Transverse colon (tissue), 4 donors: ENCODE results near the gene NDUFS6. TPM values are rescaled to one million over a fixed set of nuclear protein-coding genes. Genes with fewer than 3 reads are reported as not detected.

Source experiments
- DNase-seq: peaks from one replicate; pipeline ENCODE4 v3.0.0-alpha.2; 2019
- H3K27ac ChIP-seq, 4 donors: fragments of 200-600 bp; sonication (generic); 2 replicates each; pipeline ENCODE4 v1.5.1; 2016 to 2018; ENCODE audit warnings: inconsistent platforms in 4 of 4
- H3K27me3 ChIP-seq: fragments of 200-600 bp; sonication (generic); 2 replicates; pipeline ENCODE4 v1.5.1; 2017; ENCODE audit warnings: inconsistent platforms
- H3K36me3 ChIP-seq, 4 donors: fragments of 200-600 bp; sonication (generic); 2 replicates each; pipeline ENCODE4 v1.5.1; 2017 to 2019; ENCODE audit warnings: inconsistent platforms in 4 of 4
- H3K4me1 ChIP-seq, 4 donors: fragments of 200-600 bp; sonication (generic); 2 replicates each; pipeline ENCODE4 v1.5.1; 2017 to 2020; ENCODE audit warnings: inconsistent platforms in 4 of 4
- H3K4me3 ChIP-seq, 4 donors: fragments of 200-600 bp; sonication (generic); 1 replicate in 1 of 4; 2 replicates in 3 of 4; pipeline versions ENCODE4 v1.5.1 to v1.6.1; 2017 to 2019; ENCODE audit warnings: inconsistent platforms in 4 of 4
- H3K9me3 ChIP-seq, 2 donors: fragments of 200-600 bp; sonication (generic); 2 replicates each; pipeline ENCODE4 v1.5.1; 2017 to 2019; ENCODE audit warnings: inconsistent platforms in 2 of 2
- EP300 ChIP-seq: sonication (generic); formaldehyde crosslinking; IDR thresholded peaks from one replicate; pipeline ENCODE4 v1.6.1; 2017; ENCODE audit warnings: antibody characterized with exemption, low read depth
- POLR2A ChIP-seq: fragments of 450-650 bp; IDR thresholded peaks from one replicate; pipeline ENCODE4 v1.6.1; 2016; ENCODE audit warnings: antibody characterized with exemption, mild to moderate bottlenecking, moderate library complexity
- POLR2AphosphoS5 ChIP-seq, 3 donors: sonication (generic); formaldehyde crosslinking; IDR thresholded peaks; one replicate each; pipeline ENCODE4 v1.6.1; 2016; ENCODE audit warnings: antibody characterized with exemption in 3 of 3
- WGBS, 2 donors: methylation state at CpG; one replicate each; pipeline ENCODE4 v1.1.5; 2018; ENCODE audit warnings: low coverage in 1 of 2; 5-methylcytosine and 5-hydroxymethylcytosine counted together
- in situ Hi-C, 4 donors: fragments of 200-750 bp; cut with MboI; loops; one replicate each; pipeline versions ENCODE4 v1.15.0 to v1.15.1; 2017; ENCODE audit warnings: low sequenced_read_pairs in 3 of 4, low pct_ligation_motif_present in 1 of 4, low pct_unique_long_range_greater_than_20kb in 1 of 4
- intact Hi-C: fragments of 100-400 bp; cut with DNase I; formaldehyde crosslinking; loops from one replicate; pipeline ENCODE4 v1.15.1; 2023; ENCODE audit warnings: low total_unique reads
- total RNA-seq, 4 donors: library from RNA; depleted of rRNA; stranded (reverse); fragments of >200 nt; gene quantifications; one replicate each; pipeline ENCODE4 v1.1.0, GENCODE V29; 2016
- TF ChIP-seq, protein P1 (sequence below), 5 experiments: fragments of 200-600 bp in 3 of 5; fragments of 450-650 bp in 2 of 5; sonication (generic) in 3 of 5; IDR thresholded peaks; 1 replicate in 2 of 5; 2 replicates in 3 of 5; pipeline ENCODE4 v1.5.1; 2016 to 2017; ENCODE audit warnings: antibody characterized with exemption in 5 of 5, inconsistent platforms in 3 of 5, mild to moderate bottlenecking in 2 of 5, moderate library complexity in 1 of 5

Gene NDUFS6
- total RNA-seq, 4 donors from 2014 or later, result 36.4 to 133 (median 66.4) TPM

DNA sequence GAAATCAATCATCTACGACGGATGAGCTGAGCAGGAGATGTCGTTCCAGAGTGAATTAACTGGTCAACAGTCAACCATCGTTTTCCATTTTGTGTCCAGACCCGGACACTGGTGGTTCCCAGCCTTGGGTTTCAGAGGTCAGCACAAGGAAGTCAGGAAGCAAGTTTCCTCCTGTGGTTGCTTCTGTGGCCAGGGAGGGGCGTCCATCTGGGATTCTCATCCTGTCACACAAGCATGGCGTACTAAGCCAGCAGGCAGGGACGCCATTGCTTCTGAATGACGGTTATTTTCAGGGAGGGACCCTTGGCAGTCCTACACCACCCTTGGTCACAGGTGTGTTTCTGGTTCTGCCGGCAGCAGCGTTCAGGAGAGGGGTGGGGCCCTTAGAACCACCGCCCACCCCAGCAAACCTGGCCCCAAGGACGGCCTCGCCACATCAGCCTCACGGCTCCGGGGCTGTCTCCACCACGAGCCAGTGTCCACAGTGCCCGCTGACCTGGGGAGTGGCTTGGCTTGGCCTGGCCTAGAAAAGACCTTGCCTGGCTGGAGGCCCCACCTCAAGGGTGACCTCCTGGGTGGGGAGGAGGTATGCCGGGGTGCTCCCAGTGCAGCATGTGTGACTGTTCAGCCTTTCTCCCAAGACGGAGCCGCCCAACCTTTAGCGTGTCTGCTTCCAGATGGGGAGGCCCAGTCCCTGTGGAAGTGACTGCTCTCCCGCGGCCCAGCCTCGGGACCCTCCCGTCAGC, 25.2 kb downstream of the NDUFS6 start:
- intact Hi-C loops (no loop called here), in situ Hi-C loops (no loop called here)
- TF ChIP-seq POLR2A, result no peak
- TF ChIP-seq EP300, result no peak
- TF ChIP-seq POLR2AphosphoS5 (IDR thresholded peaks at IDR 0.05), result no peak
- TF ChIP-seq, protein P1, sequence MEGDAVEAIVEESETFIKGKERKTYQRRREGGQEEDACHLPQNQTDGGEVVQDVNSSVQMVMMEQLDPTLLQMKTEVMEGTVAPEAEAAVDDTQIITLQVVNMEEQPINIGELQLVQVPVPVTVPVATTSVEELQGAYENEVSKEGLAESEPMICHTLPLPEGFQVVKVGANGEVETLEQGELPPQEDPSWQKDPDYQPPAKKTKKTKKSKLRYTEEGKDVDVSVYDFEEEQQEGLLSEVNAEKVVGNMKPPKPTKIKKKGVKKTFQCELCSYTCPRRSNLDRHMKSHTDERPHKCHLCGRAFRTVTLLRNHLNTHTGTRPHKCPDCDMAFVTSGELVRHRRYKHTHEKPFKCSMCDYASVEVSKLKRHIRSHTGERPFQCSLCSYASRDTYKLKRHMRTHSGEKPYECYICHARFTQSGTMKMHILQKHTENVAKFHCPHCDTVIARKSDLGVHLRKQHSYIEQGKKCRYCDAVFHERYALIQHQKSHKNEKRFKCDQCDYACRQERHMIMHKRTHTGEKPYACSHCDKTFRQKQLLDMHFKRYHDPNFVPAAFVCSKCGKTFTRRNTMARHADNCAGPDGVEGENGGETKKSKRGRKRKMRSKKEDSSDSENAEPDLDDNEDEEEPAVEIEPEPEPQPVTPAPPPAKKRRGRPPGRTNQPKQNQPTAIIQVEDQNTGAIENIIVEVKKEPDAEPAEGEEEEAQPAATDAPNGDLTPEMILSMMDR (IDR thresholded peaks at IDR 0.05), result no peak
- DNase-seq, result no peak
- Histone ChIP-seq H3K36me3 (peaks cover 0 to 3% (median 0%) of the 10 kb centered on the region in 4 donors), H3K27me3 (no peaks in the 10 kb centered on the region), H3K9me3 (no peaks in the 10 kb centered on the region), H3K4me3 (no peak overlapping the region), H3K4me1 (no peaks in the 10 kb centered on the region), H3K27ac (no peak overlapping the region)
- WGBS, 2 donors, result 89 to 90% methylated on average over 2 to 26 of the region's 26 CpGs

DNA sequence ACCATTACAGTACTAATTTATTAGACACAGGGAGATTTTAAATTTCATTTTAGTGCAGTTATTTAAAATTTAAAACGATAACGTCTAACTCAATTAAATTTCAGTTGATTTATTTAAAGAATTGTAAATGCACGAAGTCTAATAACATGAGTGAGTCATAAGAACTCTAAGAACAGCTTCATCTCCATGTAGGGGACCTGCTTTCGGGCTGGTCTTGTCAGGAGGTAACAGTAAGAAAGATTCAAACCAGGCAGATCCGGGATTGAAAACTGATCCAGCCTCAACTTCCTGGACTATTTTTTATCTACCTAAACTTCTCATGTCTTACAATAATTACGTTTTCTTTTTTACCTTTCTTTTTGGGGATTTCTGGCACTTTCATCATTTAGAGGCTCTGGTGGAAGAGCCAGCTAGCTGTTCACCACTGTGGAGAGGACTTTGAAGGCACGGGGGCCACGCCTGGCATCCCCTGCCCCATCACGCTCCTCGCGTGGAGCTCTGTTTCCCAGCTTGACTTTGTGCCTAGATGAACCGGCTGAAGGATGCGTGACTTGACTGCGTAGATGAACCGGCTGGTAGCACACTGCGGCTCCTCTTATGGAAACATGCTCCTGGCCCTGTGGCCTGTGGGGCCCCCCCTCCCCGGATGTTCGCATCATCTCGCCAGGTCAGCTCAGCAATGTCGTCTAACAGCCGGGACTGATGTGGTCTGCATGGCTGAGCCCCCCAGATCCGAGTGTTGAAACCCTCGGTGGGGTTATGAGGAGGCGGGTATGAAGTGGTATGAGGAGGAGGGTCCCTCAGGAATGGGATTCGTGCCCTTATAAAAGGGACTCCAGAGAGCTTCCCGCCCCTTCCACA, 26.0 kb downstream of the NDUFS6 start:
- intact Hi-C loops, result no loop called here
- Histone ChIP-seq H3K4me3 (no peak overlapping the region), H3K9me3 (no peaks in the 10 kb centered on the region), H3K36me3 (no peaks in the 10 kb centered on the region), H3K4me1 (no peaks in the 10 kb centered on the region), H3K27me3 (peaks cover under 1% of the 10 kb centered on the region), H3K27ac (no peak overlapping the region)
- in situ Hi-C loops, result no loop called here
- TF ChIP-seq EP300 (no peak), POLR2AphosphoS5 (IDR thresholded peaks at IDR 0.05) (no peak), POLR2A (no peak)
- TF ChIP-seq, protein P1 (IDR thresholded peaks at IDR 0.05), result no peak
- WGBS, 2 donors, result 88 to 93% methylated on average over 12 to 26 of the region's 26 CpGs
- no peak for DNase-seq

GRCh38 chr5:1827886-1828397, 26.7 kb downstream of the NDUFS6 start:
- Histone ChIP-seq H3K27me3 (peaks cover 4% of the 10 kb centered on the region), H3K4me3 (no peak overlapping the region), H3K4me1 (no peaks in the 10 kb centered on the region), H3K27ac (no peak overlapping the region), H3K36me3 (no peaks in the 10 kb centered on the region), H3K9me3 (no peaks in the 10 kb centered on the region)
- WGBS, 2 donors, result 61% methylated on average over 38 of the region's 39 CpGs; no CpG with 5 or more reads in 1 of the 2 donors
- DNase-seq, result no peak
- TF ChIP-seq EP300 (no peak), POLR2AphosphoS5 (IDR thresholded peaks at IDR 0.05) (no peak), POLR2A (no peak)
- TF ChIP-seq, protein P1 (IDR thresholded peaks at IDR 0.05), result no peak
- intact Hi-C loops, result no loop called here
- in situ Hi-C loops, result no loop called here

- no peak overlapping the region for H3K27ac ChIP-seq
- DNase-seq, result no peak
- peaks cover 12% of the 10 kb centered on the region for H3K27me3 ChIP-seq
- no peaks in the 10 kb centered on the region for H3K36me3 ChIP-seq
- intact Hi-C loops (no loop called here), in situ Hi-C loops (no loop called here)
- WGBS, 2 donors, result 77 to 92% methylated on average over 5 to 17 of the region's 17 CpGs
- H3K9me3 ChIP-seq, result no peaks in the 10 kb centered on the region
- H3K4me1 ChIP-seq, result no peaks in the 10 kb centered on the region
- TF ChIP-seq, protein P1 (IDR thresholded peaks at IDR 0.05), result no peak
- TF ChIP-seq EP300, result no peak
- TF ChIP-seq POLR2AphosphoS5 (IDR thresholded peaks at IDR 0.05), result no peak
- TF ChIP-seq POLR2A, result no peak
- H3K4me3 ChIP-seq, result no peak overlapping the region
These were observed 29.5 kb downstream of the NDUFS6 start for GRCh38 chr5:1830571-1831228.
